Thoracic aorta (tissue), 2 donors: Measurements from ENCODE around the gene FPR2. TPM values are rescaled to one million over a fixed set of nuclear protein-coding genes. Genes with fewer than 3 reads are reported as not detected.

ENCODE experiments used
- ATAC-seq: fragments of 150-250 bp; one replicate; pipeline ENCODE4 v1.8.0; 2017; ENCODE audit warnings: low read depth; ENCODE audit not compliant: insufficient number of reproducible peaks, low FRiP score
- DNase-seq: peaks from one replicate; pipeline ENCODE4 v3.0.0-alpha.2; 2020; ENCODE audit warnings: low spot score
- H3K27ac ChIP-seq, 2 donors: fragments of 200-600 bp; sonication (generic); 1 replicate in 1 of 2; 2 replicates in 1 of 2; pipeline ENCODE4 v1.5.1; 2016; ENCODE audit warnings: mild to moderate bottlenecking in 2 of 2, moderate library complexity in 2 of 2
- H3K27me3 ChIP-seq: fragments of 200-600 bp; sonication (generic); replicated peaks from 2 replicates; pipeline ENCODE4 v1.6.0; 2016; ENCODE audit warnings: mild to moderate bottlenecking; ENCODE audit not compliant: insufficient read depth
- H3K36me3 ChIP-seq: fragments of 200-600 bp; sonication (generic); one replicate; pipeline ENCODE4 v1.5.1; 2016
- H3K4me1 ChIP-seq, 2 donors: fragments of 200-600 bp; sonication (generic); 1 replicate in 1 of 2; 2 replicates in 1 of 2; pipeline versions ENCODE4 v1.5.1 to v1.6.0; 2016; ENCODE audit warnings: low read depth in 2 of 2, mild to moderate bottlenecking in 1 of 2; ENCODE audit not compliant: control insufficient read depth in 1 of 2
- H3K4me3 ChIP-seq: fragments of 200-600 bp; sonication (generic); 2 replicates; pipeline ENCODE4 v1.5.1; 2016; ENCODE audit warnings: mild to moderate bottlenecking
- H3K9me3 ChIP-seq: fragments of 200-600 bp; sonication (generic); 2 replicates; pipeline ENCODE4 v1.5.1; 2016
- total RNA-seq, 2 donors: library from RNA; depleted of rRNA; stranded (reverse); fragments of >200 nt; gene quantifications; one replicate each; pipeline versions ENCODE4 v1.1.0 to v1.2.3, GENCODE V29; 2016
- TF ChIP-seq, protein P1 (sequence below): fragments of 200-600 bp; sonication (generic); IDR thresholded peaks from one replicate; pipeline ENCODE4 v1.5.1; 2019; ENCODE audit warnings: antibody characterized with exemption

FPR2 gene
- total RNA-seq, 2 donors from 2014 or later = 2.2 to 5.9 TPM

- TF ChIP-seq, protein P1, sequence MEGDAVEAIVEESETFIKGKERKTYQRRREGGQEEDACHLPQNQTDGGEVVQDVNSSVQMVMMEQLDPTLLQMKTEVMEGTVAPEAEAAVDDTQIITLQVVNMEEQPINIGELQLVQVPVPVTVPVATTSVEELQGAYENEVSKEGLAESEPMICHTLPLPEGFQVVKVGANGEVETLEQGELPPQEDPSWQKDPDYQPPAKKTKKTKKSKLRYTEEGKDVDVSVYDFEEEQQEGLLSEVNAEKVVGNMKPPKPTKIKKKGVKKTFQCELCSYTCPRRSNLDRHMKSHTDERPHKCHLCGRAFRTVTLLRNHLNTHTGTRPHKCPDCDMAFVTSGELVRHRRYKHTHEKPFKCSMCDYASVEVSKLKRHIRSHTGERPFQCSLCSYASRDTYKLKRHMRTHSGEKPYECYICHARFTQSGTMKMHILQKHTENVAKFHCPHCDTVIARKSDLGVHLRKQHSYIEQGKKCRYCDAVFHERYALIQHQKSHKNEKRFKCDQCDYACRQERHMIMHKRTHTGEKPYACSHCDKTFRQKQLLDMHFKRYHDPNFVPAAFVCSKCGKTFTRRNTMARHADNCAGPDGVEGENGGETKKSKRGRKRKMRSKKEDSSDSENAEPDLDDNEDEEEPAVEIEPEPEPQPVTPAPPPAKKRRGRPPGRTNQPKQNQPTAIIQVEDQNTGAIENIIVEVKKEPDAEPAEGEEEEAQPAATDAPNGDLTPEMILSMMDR = no peak
- H3K36me3 ChIP-seq = no peaks in the 10 kb centered on the region
- H3K27me3 ChIP-seq = no peaks in the 10 kb centered on the region
- no peaks in the 10 kb centered on the region for H3K9me3 ChIP-seq
- H3K27ac ChIP-seq = no peak overlapping the region
- H3K4me3 ChIP-seq = no peak overlapping the region
- no peaks in the 10 kb centered on the region for H3K4me1 ChIP-seq
- no peak for ATAC-seq
- DNase-seq = no peak
Observed at GRCh38 chr19:51740356-51740755, 20.6 kb upstream of the FPR2 start.

- DNase-seq (no peak), ATAC-seq (no peak)
- no peak overlapping the region for H3K4me3 ChIP-seq
- H3K27ac ChIP-seq = no peak overlapping the region
- H3K36me3 ChIP-seq = no peaks in the 10 kb centered on the region
- no peaks in the 10 kb centered on the region for H3K27me3 ChIP-seq
- no peaks in the 10 kb centered on the region for H3K4me1 ChIP-seq
- TF ChIP-seq, protein P1 = no peak
- H3K9me3 ChIP-seq = no peaks in the 10 kb centered on the region
Observed at GRCh38 chr19:51742789-51743188, 18.2 kb upstream of the FPR2 start.

DNA sequence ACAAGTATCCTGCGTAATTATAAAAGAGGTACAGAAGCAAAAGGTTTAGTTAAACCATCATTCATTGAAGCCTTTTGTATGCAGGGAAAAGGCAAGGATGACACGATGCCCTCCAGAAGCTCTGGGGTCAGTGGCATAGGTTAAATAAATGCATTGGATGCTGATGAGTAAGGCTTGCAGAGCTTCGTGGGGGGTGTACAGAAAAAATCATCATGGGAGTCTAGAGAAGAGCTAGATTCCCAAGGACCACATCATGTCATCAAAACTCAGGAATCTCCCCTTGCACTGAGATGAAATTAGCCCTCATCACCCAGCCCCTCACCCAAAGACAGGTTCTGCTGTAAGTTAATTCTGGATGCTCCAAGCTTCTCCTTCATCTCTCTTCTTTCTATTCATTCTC, 17.6 kb upstream of the FPR2 start:
- ATAC-seq (no peak), DNase-seq (no peak)
- no peaks in the 10 kb centered on the region for H3K4me1 ChIP-seq
- TF ChIP-seq, protein P1 = no peak
- H3K9me3 ChIP-seq = no peaks in the 10 kb centered on the region
- no peak overlapping the region for H3K4me3 ChIP-seq
- H3K27ac ChIP-seq = no peak overlapping the region
- H3K36me3 ChIP-seq = no peaks in the 10 kb centered on the region
- no peaks in the 10 kb centered on the region for H3K27me3 ChIP-seq

DNA sequence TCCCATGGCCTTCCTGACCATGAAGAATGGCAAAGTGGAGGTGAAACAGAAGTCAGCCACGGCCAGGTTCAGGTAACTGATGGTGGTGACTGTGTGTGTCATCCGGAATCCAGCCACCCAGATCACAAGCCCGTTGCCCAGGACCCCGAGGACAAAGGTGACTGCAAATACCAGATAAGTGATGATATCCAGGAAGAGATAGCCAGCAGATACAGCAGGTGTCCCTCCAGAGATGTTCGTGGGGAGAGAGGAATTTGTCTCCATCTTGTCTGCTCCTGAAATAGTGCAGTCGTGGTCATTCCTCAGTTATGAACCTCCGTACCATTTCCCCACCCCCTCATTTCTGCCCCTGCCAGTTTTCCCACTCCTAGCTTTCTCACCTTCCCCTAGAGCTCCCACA, 14.2 kb upstream of the FPR2 start:
- TF ChIP-seq, protein P1 = no peak
- H3K27ac ChIP-seq = no peak overlapping the region
- ATAC-seq = no peak
- H3K27me3 ChIP-seq = no peaks in the 10 kb centered on the region
- no peak for DNase-seq
- H3K4me3 ChIP-seq = no peak overlapping the region
- H3K9me3 ChIP-seq = no peaks in the 10 kb centered on the region
- no peaks in the 10 kb centered on the region for H3K36me3 ChIP-seq
- no peaks in the 10 kb centered on the region for H3K4me1 ChIP-seq

DNA sequence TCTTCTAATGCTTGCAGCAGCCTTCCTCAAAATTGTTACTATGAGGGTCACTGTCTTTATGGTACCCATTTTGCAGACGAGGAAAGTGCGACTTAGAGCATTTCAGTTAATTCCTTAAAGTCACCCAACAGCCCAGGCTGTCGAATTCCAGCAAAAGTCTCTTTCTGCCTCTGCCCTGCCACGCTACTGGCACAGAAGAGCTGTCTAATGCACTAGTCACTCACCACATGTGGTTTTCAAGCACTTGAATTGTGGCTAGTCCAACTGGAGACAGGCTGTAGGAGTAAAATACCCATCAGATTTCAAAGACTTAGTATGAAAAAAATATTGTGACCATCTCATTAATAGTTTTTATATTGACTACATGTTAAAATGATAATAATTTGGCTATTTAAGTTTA, 11.0 kb upstream of the FPR2 start:
- H3K4me3 ChIP-seq = peak overlapping the region; percentile 17
- no peaks in the 10 kb centered on the region for H3K4me1 ChIP-seq
- TF ChIP-seq, protein P1 = no peak
- no peak for ATAC-seq
- no peak overlapping the region for H3K27ac ChIP-seq
- H3K9me3 ChIP-seq = no peaks in the 10 kb centered on the region
- no peak for DNase-seq
- no peaks in the 10 kb centered on the region for H3K27me3 ChIP-seq
- no peaks in the 10 kb centered on the region for H3K36me3 ChIP-seq
